Dendritic cell treated with granulocyte-macrophage colony-stimulating factor and Interleukin-4, amounts not matched to agents 40 ng/mL and 50 ng/mL, for 4 days (primary cell): ENCODE measurements around the gene CTCF.

Experiments
- H3K27ac Mint-ChIP-seq: one replicate; pipeline ENCODE4 v1.8.0; 2022; ENCODE audit warnings: mild to moderate bottlenecking, mixed read lengths
- H3K27me3 Mint-ChIP-seq: one replicate; pipeline ENCODE4 v1.8.0; 2022; ENCODE audit warnings: mild to moderate bottlenecking, mixed read lengths
- H3K36me3 Mint-ChIP-seq: one replicate; pipeline ENCODE4 v1.8.0; 2022; ENCODE audit warnings: low read depth, mixed read lengths
- H3K4me1 Mint-ChIP-seq: one replicate; pipeline ENCODE4 v1.8.0; 2022; ENCODE audit warnings: low read depth, mixed read lengths
- H3K4me3 Mint-ChIP-seq: one replicate; pipeline ENCODE4 v1.8.0; 2022; ENCODE audit warnings: mild to moderate bottlenecking, moderate library complexity, mixed read lengths
- H3K9me3 Mint-ChIP-seq: one replicate; pipeline ENCODE4 v1.8.0; 2022; ENCODE audit warnings: mixed read lengths
- intact Hi-C: fragments of 100-400 bp; cut with micrococcal nuclease; formaldehyde crosslinking; loops from one replicate; pipeline ENCODE4 v1.15.0; 2022

The CTCF gene

GRCh38 chr16:67548265-67549126, 13.8 kb upstream of the CTCF start:
- peaks cover 67% of the 10 kb centered on the region for H3K36me3 Mint-ChIP-seq
- H3K27ac Mint-ChIP-seq, result peak overlapping the region; percentile 5
- no peaks in the 10 kb centered on the region for H3K9me3 Mint-ChIP-seq
- intact Hi-C loops, result no loop called here
- H3K27me3 Mint-ChIP-seq, result no peaks in the 10 kb centered on the region
- H3K4me3 Mint-ChIP-seq, result no peak overlapping the region
- peaks cover 69% of the 10 kb centered on the region for H3K4me1 Mint-ChIP-seq

- Mint-ChIP-seq H3K9me3 (no peaks in the 10 kb centered on the region), H3K4me3 (no peak overlapping the region), H3K27me3 (no peaks in the 10 kb centered on the region), H3K4me1 (peaks cover 62% of the 10 kb centered on the region), H3K36me3 (peaks cover 60% of the 10 kb centered on the region), H3K27ac (no peak overlapping the region)
- intact Hi-C loops, result no loop called here
These were observed 13.1 kb upstream of the CTCF start for GRCh38 chr16:67549240-67549639.

- Mint-ChIP-seq H3K27ac (no peak overlapping the region), H3K4me1 (peaks cover 55% of the 10 kb centered on the region), H3K36me3 (peaks cover 53% of the 10 kb centered on the region), H3K4me3 (no peak overlapping the region), H3K9me3 (no peaks in the 10 kb centered on the region), H3K27me3 (no peaks in the 10 kb centered on the region)
- intact Hi-C loops, result no loop called here
These were observed 12.4 kb upstream of the CTCF start for GRCh38 chr16:67549936-67550335.

- peaks cover 41% of the 10 kb centered on the region for H3K36me3 Mint-ChIP-seq
These were observed 11.2 kb upstream of the CTCF start for GRCh38 chr16:67551091-67551490.

GRCh38 chr16:67551972-67552371, 10.4 kb upstream of the CTCF start:
- peak overlapping the region; percentile 45 for H3K27ac Mint-ChIP-seq
- peaks cover 52% of the 10 kb centered on the region for H3K4me1 Mint-ChIP-seq
- H3K27me3 Mint-ChIP-seq, result no peaks in the 10 kb centered on the region
- H3K4me3 Mint-ChIP-seq, result no peak overlapping the region
- intact Hi-C loops, result no loop called here
- peaks cover 33% of the 10 kb centered on the region for H3K36me3 Mint-ChIP-seq
- H3K9me3 Mint-ChIP-seq, result no peaks in the 10 kb centered on the region

More at GRCh38 chr16:67551091-67551490, 11.2 kb upstream of the CTCF start:
- peaks cover 56% of the 10 kb centered on the region for H3K4me1 Mint-ChIP-seq
- intact Hi-C loops, result no loop called here
- no peak overlapping the region for H3K27ac Mint-ChIP-seq
- H3K4me3 Mint-ChIP-seq, result no peak overlapping the region
- H3K27me3 Mint-ChIP-seq, result no peaks in the 10 kb centered on the region
- H3K9me3 Mint-ChIP-seq, result no peaks in the 10 kb centered on the region

GRCh38 chr16:67552476-67552875, 9.8 kb upstream of the CTCF start:
- H3K36me3 Mint-ChIP-seq, result peaks cover 28% of the 10 kb centered on the region
- H3K27me3 Mint-ChIP-seq, result no peaks in the 10 kb centered on the region
- H3K4me1 Mint-ChIP-seq, result peaks cover 50% of the 10 kb centered on the region
- H3K9me3 Mint-ChIP-seq, result no peaks in the 10 kb centered on the region
- intact Hi-C loops, result no loop called here
- H3K27ac Mint-ChIP-seq, result peak overlapping the region; percentile 45
- H3K4me3 Mint-ChIP-seq, result no peak overlapping the region

- H3K4me1 Mint-ChIP-seq, result peaks cover 43% of the 10 kb centered on the region
- no peaks in the 10 kb centered on the region for H3K27me3 Mint-ChIP-seq
- H3K27ac Mint-ChIP-seq, result peak overlapping the region; percentile 66
- intact Hi-C loops, result no loop called here
- H3K9me3 Mint-ChIP-seq, result no peaks in the 10 kb centered on the region
- H3K36me3 Mint-ChIP-seq, result no peaks in the 10 kb centered on the region
- H3K4me3 Mint-ChIP-seq, result no peak overlapping the region
These were observed 6.5 kb upstream of the CTCF start for GRCh38 chr16:67555795-67556212.

- Mint-ChIP-seq H3K4me1 (peaks cover 33% of the 10 kb centered on the region), H3K9me3 (no peaks in the 10 kb centered on the region), H3K27me3 (no peaks in the 10 kb centered on the region), H3K4me3 (no peak overlapping the region), H3K36me3 (peaks cover 7% of the 10 kb centered on the region), H3K27ac (no peak overlapping the region)
- intact Hi-C loops, result no loop called here
These were observed 3.5 kb upstream of the CTCF start for GRCh38 chr16:67558859-67559258.

- H3K27me3 Mint-ChIP-seq, result no peaks in the 10 kb centered on the region
- H3K4me1 Mint-ChIP-seq, result peaks cover 34% of the 10 kb centered on the region
- intact Hi-C loops, result no loop called here
- peaks cover 7% of the 10 kb centered on the region for H3K36me3 Mint-ChIP-seq
- no peaks in the 10 kb centered on the region for H3K9me3 Mint-ChIP-seq
- peak overlapping the region; percentile 77 for H3K4me3 Mint-ChIP-seq
- peak overlapping the region; percentile 95 for H3K27ac Mint-ChIP-seq
These were observed 1.4 kb upstream of the CTCF start for GRCh38 chr16:67560827-67561342.

- no peaks in the 10 kb centered on the region for H3K27me3 Mint-ChIP-seq
- peaks cover 28% of the 10 kb centered on the region for H3K4me1 Mint-ChIP-seq
- intact Hi-C loops, result no loop called here
- H3K9me3 Mint-ChIP-seq, result no peaks in the 10 kb centered on the region
- H3K36me3 Mint-ChIP-seq, result peaks cover 7% of the 10 kb centered on the region
- H3K27ac Mint-ChIP-seq, result peak overlapping the region; percentile 95
- peak overlapping the region; percentile 77 for H3K4me3 Mint-ChIP-seq
These were observed 864 bp upstream of the CTCF start for GRCh38 chr16:67561501-67561823.

- H3K36me3 Mint-ChIP-seq, result peaks cover 7% of the 10 kb centered on the region
- H3K4me1 Mint-ChIP-seq, result peaks cover 32% of the 10 kb centered on the region
- H3K27me3 Mint-ChIP-seq, result no peaks in the 10 kb centered on the region
- peak overlapping the region; percentile 77 for H3K4me3 Mint-ChIP-seq
- peak overlapping the region; percentile 95 for H3K27ac Mint-ChIP-seq
- no peaks in the 10 kb centered on the region for H3K9me3 Mint-ChIP-seq
- intact Hi-C loops, result loop anchor here (1.0 to 2.0 kb wide), 3 partner anchors 31 to 98 kb away; partner anchors contain the start of genes ACD and PARD6A
These were observed 351 bp upstream of the CTCF start for GRCh38 chr16:67561824-67562525.

GRCh38 chr16:67562918-67563707, 787 bp downstream of the CTCF start:
- Mint-ChIP-seq H3K4me1 (peaks cover 33% of the 10 kb centered on the region), H3K9me3 (no peaks in the 10 kb centered on the region), H3K4me3 (peak overlapping the region; percentile 87), H3K27ac (peak overlapping the region; percentile 95), H3K36me3 (peaks cover 7% of the 10 kb centered on the region), H3K27me3 (no peaks in the 10 kb centered on the region)
- intact Hi-C loops, result loop anchor here (1.0 to 2.0 kb wide), 4 partner anchors 16 to 97 kb away; partner anchors contain the start of genes ACD and PARD6A

GRCh38 chr16:67563708-67564468, 1.6 kb downstream of the CTCF start:
- H3K36me3 Mint-ChIP-seq, result peaks cover 7% of the 10 kb centered on the region
- no peaks in the 10 kb centered on the region for H3K27me3 Mint-ChIP-seq
- H3K4me1 Mint-ChIP-seq, result peaks cover 39% of the 10 kb centered on the region
- H3K27ac Mint-ChIP-seq, result peak overlapping the region; percentile 95
- no peaks in the 10 kb centered on the region for H3K9me3 Mint-ChIP-seq
- intact Hi-C loops, result loop anchor here (1.0 to 2.0 kb wide), 2 partner anchors 17 to 33 kb away; no protein-coding TSS in a partner anchor
- peak overlapping the region; percentile 87 for H3K4me3 Mint-ChIP-seq
